Panc1 (cell line): ENCODE results near the gene EME2. TPM values are rescaled to one million over a fixed set of nuclear protein-coding genes. Genes with fewer than 3 reads are reported as not detected.

Source experiments
- ATAC-seq: fragments of 200-7000 bp; cut with Tn5 transposase; 2 replicates; pipeline ENCODE4 v1.9.1; 2020; ENCODE audit warnings: mild to moderate bottlenecking, moderate library complexity
- BruUV-seq: library from RNA; stranded (reverse); fragments of 400-500 nt; replicated peaks from 2 replicates; lab custom pipeline; 2021; lab: Mats Ljungman, UMichigan
- CTCF ChIA-PET: fragments of 300-600 bp; sonication (Branson Sonifier 250); formaldehyde crosslinking; loops from one replicate; lab custom pipeline; 2022; ENCODE audit warnings: antibody characterized with exemption; lab: Charles Lee
- POLR2A ChIA-PET: fragments of 300-600 bp; sonication (Branson Sonifier 250); formaldehyde crosslinking; loops from one replicate; lab custom pipeline; 2022; ENCODE audit warnings: antibody characterized with exemption; lab: Charles Lee
- DNase-seq: peaks from one replicate; pipeline ENCODE4 v3.0.0-alpha.2; 2010; ENCODE audit warnings: low read depth, low spot score
- H3K27ac ChIP-seq: 2 replicates; pipeline ENCODE4 v1.5.1; 2011; ENCODE audit warnings: mild to moderate bottlenecking, low read length, inconsistent platforms
- H3K27me3 ChIP-seq: fragments of 200-500 bp; sonication (Bioruptor generic); 2 replicates; pipeline ENCODE4 v1.6.0; 2014; ENCODE audit warnings: low read length, inconsistent platforms; ENCODE audit not compliant: control insufficient read depth, insufficient read depth
- H3K36me3 ChIP-seq: fragments of 200-500 bp; sonication (Bioruptor generic); 2 replicates; pipeline ENCODE4 v1.5.1; 2014; ENCODE audit warnings: inconsistent platforms, mild to moderate bottlenecking, low read length, moderate library complexity; ENCODE audit not compliant: control insufficient read depth, insufficient read depth
- H3K4me1 ChIP-seq: 2 replicates; pipeline ENCODE4 v1.5.1; 2011; ENCODE audit warnings: inconsistent platforms, mild to moderate bottlenecking, low read length, moderate library complexity; ENCODE audit not compliant: control insufficient read depth, insufficient read depth
- H3K4me3 ChIP-seq, 2 experiments: 2 replicates each; pipeline ENCODE4 v1.5.1; 2011 to 2012; ENCODE audit warnings: low read depth in 2 of 2, low read length in 2 of 2, mild to moderate bottlenecking in 2 of 2, inconsistent platforms in 1 of 2, moderate library complexity in 1 of 2
- H3K9me3 ChIP-seq: fragments of 200-500 bp; sonication (Bioruptor generic); 2 replicates; pipeline ENCODE4 v1.5.1; 2014; ENCODE audit warnings: low read depth, mild to moderate bottlenecking, inconsistent platforms, low read length, moderate library complexity; ENCODE audit not compliant: control insufficient read depth, insufficient read depth
- CTCF ChIP-seq: fragments of 450-650 bp; IDR thresholded peaks from 2 replicates; pipeline ENCODE4 v1.5.1; 2017; ENCODE audit warnings: mild to moderate bottlenecking
- POLR2AphosphoS5 ChIP-seq: IDR thresholded peaks from 2 replicates; pipeline ENCODE4 v1.6.1; 2012; ENCODE audit warnings: mild to moderate bottlenecking, low read depth, low read length, moderate library complexity
- SIN3A ChIP-seq: IDR thresholded peaks from 2 replicates; pipeline ENCODE4 v1.6.1; 2012; ENCODE audit warnings: low read depth, mild to moderate bottlenecking, low read length, moderate library complexity, borderline replicate concordance; ENCODE audit not compliant: insufficient read depth
- TCF7L2 ChIP-seq: IDR thresholded peaks from 2 replicates; pipeline ENCODE4 v1.6.1; 2011; ENCODE audit warnings: mild to moderate bottlenecking, low read depth, low read length, inconsistent platforms
- in situ Hi-C: cut with HindIII; loops from 2 replicates; pipeline ENCODE4 v1.10.0; 2016; ENCODE audit warnings: low sequenced_read_pairs, low pct_unique_long_range_greater_than_20kb
- intact Hi-C: fragments of 100-400 bp; cut with micrococcal nuclease; formaldehyde crosslinking; loops from one replicate; pipeline ENCODE4 v1.10.0; 2022; ENCODE audit not compliant: unreplicated experiment
- total RNA-seq: library from RNA; stranded (reverse); gene quantifications from one replicate; pipeline ENCODE4 v1.2.1, GENCODE V29; 2021; ENCODE audit not compliant: unreplicated experiment
- TF ChIP-seq, protein P1 (sequence below), 2 experiments: IDR thresholded peaks; 2 replicates each; pipeline ENCODE4 v1.6.1; 2011 to 2012; ENCODE audit warnings: low read depth in 2 of 2, control low read depth in 1 of 2, low read length in 1 of 2, mild to moderate bottlenecking in 1 of 2, moderate library complexity in 1 of 2; ENCODE audit not compliant: insufficient read depth in 1 of 2

EME2 gene
- total RNA-seq, 1 experiment from 2014 or later, result 53.4 TPM

- POLR2A ChIA-PET, result no interaction called here
- in situ Hi-C loops (no loop called here), intact Hi-C loops (no loop called here)
- Histone ChIP-seq H3K9me3 (no peaks in the 10 kb centered on the region), H3K36me3 (no peaks in the 10 kb centered on the region), H3K27ac (no peak overlapping the region), H3K4me3 (no peak overlapping the region), H3K27me3 (no peaks in the 10 kb centered on the region), H3K4me1 (0 out of 2 replicates have a peak, but pooled peaks cover 7% of the 10 kb centered on the region)
- DNase-seq (no peak), ATAC-seq (no peak)
- BruUV-seq, result no TSS peak
- TF ChIP-seq, protein P1, sequence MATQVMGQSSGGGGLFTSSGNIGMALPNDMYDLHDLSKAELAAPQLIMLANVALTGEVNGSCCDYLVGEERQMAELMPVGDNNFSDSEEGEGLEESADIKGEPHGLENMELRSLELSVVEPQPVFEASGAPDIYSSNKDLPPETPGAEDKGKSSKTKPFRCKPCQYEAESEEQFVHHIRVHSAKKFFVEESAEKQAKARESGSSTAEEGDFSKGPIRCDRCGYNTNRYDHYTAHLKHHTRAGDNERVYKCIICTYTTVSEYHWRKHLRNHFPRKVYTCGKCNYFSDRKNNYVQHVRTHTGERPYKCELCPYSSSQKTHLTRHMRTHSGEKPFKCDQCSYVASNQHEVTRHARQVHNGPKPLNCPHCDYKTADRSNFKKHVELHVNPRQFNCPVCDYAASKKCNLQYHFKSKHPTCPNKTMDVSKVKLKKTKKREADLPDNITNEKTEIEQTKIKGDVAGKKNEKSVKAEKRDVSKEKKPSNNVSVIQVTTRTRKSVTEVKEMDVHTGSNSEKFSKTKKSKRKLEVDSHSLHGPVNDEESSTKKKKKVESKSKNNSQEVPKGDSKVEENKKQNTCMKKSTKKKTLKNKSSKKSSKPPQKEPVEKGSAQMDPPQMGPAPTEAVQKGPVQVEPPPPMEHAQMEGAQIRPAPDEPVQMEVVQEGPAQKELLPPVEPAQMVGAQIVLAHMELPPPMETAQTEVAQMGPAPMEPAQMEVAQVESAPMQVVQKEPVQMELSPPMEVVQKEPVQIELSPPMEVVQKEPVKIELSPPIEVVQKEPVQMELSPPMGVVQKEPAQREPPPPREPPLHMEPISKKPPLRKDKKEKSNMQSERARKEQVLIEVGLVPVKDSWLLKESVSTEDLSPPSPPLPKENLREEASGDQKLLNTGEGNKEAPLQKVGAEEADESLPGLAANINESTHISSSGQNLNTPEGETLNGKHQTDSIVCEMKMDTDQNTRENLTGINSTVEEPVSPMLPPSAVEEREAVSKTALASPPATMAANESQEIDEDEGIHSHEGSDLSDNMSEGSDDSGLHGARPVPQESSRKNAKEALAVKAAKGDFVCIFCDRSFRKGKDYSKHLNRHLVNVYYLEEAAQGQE (IDR thresholded peaks at IDR 0.05; ENCODE audit: insufficient read depth in 1 of 2, low read depth in 2 of 2, low read length in 1 of 2), result no peak
- no peak for TF ChIP-seq TCF7L2
- no peak for TF ChIP-seq POLR2AphosphoS5
- no peak for TF ChIP-seq SIN3A
- TF ChIP-seq CTCF, result no peak
- CTCF ChIA-PET, result no interaction called here
Observed at GRCh38 chr16:1820096-1820945, 47.7 kb downstream of the EME2 start.

DNA sequence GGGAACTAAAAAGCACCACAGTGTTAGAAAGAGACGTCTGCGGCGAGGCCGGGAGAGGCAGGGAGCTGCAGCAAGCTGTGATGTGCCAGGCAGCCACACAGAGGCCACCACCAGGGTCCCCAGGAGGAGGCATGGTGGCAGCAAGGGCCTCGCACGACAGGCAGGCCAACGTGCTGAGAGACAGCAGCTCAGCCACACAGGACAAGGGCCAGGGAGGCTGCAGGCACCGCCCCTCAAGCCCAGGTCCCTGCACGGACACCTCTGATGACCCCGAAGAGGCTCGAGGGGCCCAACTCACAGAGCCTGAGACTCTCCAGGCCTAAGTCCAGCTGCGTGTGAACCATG lies 48.3 kb downstream of the EME2 start:
- ATAC-seq, result no peak
- in situ Hi-C loops, result no loop called here
- Histone ChIP-seq H3K9me3 (no peaks in the 10 kb centered on the region), H3K4me3 (no peak overlapping the region), H3K27ac (no peak overlapping the region), H3K27me3 (no peaks in the 10 kb centered on the region), H3K36me3 (no peaks in the 10 kb centered on the region), H3K4me1 (0 out of 2 replicates have a peak, but pooled peaks cover 10% of the 10 kb centered on the region)
- BruUV-seq, result no TSS peak
- intact Hi-C loops, result no loop called here
- DNase-seq, result no peak
- TF ChIP-seq, protein P1 (IDR thresholded peaks at IDR 0.05; ENCODE audit: insufficient read depth in 1 of 2, low read depth in 2 of 2, low read length in 1 of 2), result no peak
- no peak for TF ChIP-seq CTCF
- no peak for TF ChIP-seq SIN3A
- TF ChIP-seq TCF7L2, result no peak
- TF ChIP-seq POLR2AphosphoS5, result no peak
- CTCF ChIA-PET, result no interaction called here
- POLR2A ChIA-PET, result no interaction called here
